SW 1271 (cell line): ENCODE data around the gene ATOX1.
"Not testable (repeated sequence)": the region's sequence is repeated elsewhere in the genome, so short reads cannot be mapped to it uniquely, and the experiment has no call there.

Experiments
- DNase-seq, 2 experiments: peaks; one replicate each; lab custom pipeline; 2025; lab: John Stamatoyannopoulos, UW

ATOX1 gene

GRCh38 chr5:151758430-151759241, at the start of gene ATOX1:
ATOX1 (minus strand) TSS chr5:151758631; CDS start chr5:151758551, 80 bp downstream.
- peak; percentile 79 to 87 for DNase-seq

GRCh38 chr5:151805414-151806223, 47.2 kb upstream of the ATOX1 start:
- no peak for DNase-seq

- DNase-seq = no peak
These were observed 42.1 kb upstream of the ATOX1 start for GRCh38 chr5:151800532-151800931.

GRCh38 chr5:151799407-151799806, 41.0 kb upstream of the ATOX1 start:
- peak; percentile 20 to 43 for DNase-seq

- DNase-seq = no peak
These were observed 40.2 kb upstream of the ATOX1 start for GRCh38 chr5:151798674-151799073.

GRCh38 chr5:151795426-151795825, 37.0 kb upstream of the ATOX1 start:
- DNase-seq = no peak

- no peak for DNase-seq
These were observed 34.9 kb upstream of the ATOX1 start for GRCh38 chr5:151793358-151793757.

- no peak for DNase-seq
These were observed 29.4 kb upstream of the ATOX1 start for GRCh38 chr5:151787817-151788216.

GRCh38 chr5:151786468-151786867, 28.0 kb upstream of the ATOX1 start:
- no peak for DNase-seq

GRCh38 chr5:151784141-151784540, 25.7 kb upstream of the ATOX1 start:
- no peak for DNase-seq

GRCh38 chr5:151783664-151784063, 25.2 kb upstream of the ATOX1 start:
- DNase-seq = not testable (repeated sequence)

GRCh38 chr5:151781201-151781600, 22.8 kb upstream of the ATOX1 start:
- DNase-seq = no peak

- no peak for DNase-seq
These were observed 21.9 kb upstream of the ATOX1 start for GRCh38 chr5:151780348-151780747.

GRCh38 chr5:151779531-151780125, 21.2 kb upstream of the ATOX1 start:
- DNase-seq = no peak

- no peak for DNase-seq
These were observed 16.7 kb upstream of the ATOX1 start for GRCh38 chr5:151775025-151775606.

- no peak for DNase-seq
These were observed 15.5 kb upstream of the ATOX1 start for GRCh38 chr5:151773951-151774350.

- peak in 1 of 2 experiments; percentile 64 for DNase-seq
These were observed 14.6 kb upstream of the ATOX1 start for GRCh38 chr5:151772846-151773561.

- peak in 1 of 2 experiments; percentile 64 for DNase-seq
These were observed 13.8 kb upstream of the ATOX1 start for GRCh38 chr5:151772029-151772845.

- peak; percentile 100 for DNase-seq
These were observed 13.0 kb upstream of the ATOX1 start, which contains the start of gene G3BP1 for GRCh38 chr5:151771259-151772028. G3BP1 (plus strand) TSS chr5:151771954; CDS start chr5:151786621, 14,667 bp downstream.
